DND-41 (cell line): ENCODE measurements around the gene HSD17B2.

Experiments used
- EZH2 ChIP-seq: IDR thresholded peaks from 3 replicates; pipeline ENCODE4 v1.6.1; 2012; ENCODE audit warnings: borderline replicate concordance, low read depth, mild to moderate bottlenecking, moderate library complexity, low read length, inconsistent platforms; ENCODE audit not compliant: severe bottlenecking
- TF ChIP-seq, protein P1 (sequence below): IDR thresholded peaks from 2 replicates; pipeline ENCODE4 v1.5.1; 2012; ENCODE audit warnings: borderline replicate concordance, low read length, moderate library complexity, mild to moderate bottlenecking; ENCODE audit not compliant: poor library complexity, severe bottlenecking; ENCODE audit errors: extremely low read depth

DNA sequence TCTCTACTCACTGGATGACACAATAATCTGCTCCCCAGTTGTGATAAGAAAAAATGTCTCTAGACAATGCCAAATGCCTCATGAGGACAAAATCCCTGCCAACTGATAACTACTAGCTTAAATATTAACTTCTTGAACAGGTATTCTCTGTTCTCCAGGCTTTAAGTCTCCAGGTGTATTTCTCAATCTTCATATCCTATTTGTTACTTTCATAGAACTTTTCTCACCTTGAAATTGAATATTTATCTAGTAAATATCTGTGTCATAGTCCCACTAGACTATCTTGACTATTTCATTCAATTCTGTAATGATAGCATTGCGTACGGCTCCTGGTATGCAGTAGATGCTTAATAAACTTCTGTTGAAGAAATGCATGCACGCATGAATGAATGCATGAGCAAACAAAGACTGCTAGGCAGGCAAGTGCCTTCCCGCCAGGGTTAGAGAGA is 15.9 kb downstream of the HSD17B2 start:
- TF ChIP-seq, protein P1, sequence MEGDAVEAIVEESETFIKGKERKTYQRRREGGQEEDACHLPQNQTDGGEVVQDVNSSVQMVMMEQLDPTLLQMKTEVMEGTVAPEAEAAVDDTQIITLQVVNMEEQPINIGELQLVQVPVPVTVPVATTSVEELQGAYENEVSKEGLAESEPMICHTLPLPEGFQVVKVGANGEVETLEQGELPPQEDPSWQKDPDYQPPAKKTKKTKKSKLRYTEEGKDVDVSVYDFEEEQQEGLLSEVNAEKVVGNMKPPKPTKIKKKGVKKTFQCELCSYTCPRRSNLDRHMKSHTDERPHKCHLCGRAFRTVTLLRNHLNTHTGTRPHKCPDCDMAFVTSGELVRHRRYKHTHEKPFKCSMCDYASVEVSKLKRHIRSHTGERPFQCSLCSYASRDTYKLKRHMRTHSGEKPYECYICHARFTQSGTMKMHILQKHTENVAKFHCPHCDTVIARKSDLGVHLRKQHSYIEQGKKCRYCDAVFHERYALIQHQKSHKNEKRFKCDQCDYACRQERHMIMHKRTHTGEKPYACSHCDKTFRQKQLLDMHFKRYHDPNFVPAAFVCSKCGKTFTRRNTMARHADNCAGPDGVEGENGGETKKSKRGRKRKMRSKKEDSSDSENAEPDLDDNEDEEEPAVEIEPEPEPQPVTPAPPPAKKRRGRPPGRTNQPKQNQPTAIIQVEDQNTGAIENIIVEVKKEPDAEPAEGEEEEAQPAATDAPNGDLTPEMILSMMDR: no peak
- no peak for TF ChIP-seq EZH2
